Erythroblast (primary cell): Measurements from ENCODE around the gene PDE3A.

Experiments
- DNase-seq, 2 experiments: peaks; one replicate each; lab custom pipeline; 2025; lab: John Stamatoyannopoulos, UW
- GATA1 ChIP-seq: IDR thresholded peaks from 2 replicates; pipeline ENCODE4 v1.6.1; 2011; ENCODE audit warnings: low read depth, mild to moderate bottlenecking, control low read depth, low read length, moderate library complexity
- POLR2A ChIP-seq: IDR thresholded peaks from 2 replicates; pipeline ENCODE4 v1.6.1; 2011; ENCODE audit warnings: mild to moderate bottlenecking, low read length

Gene PDE3A

DNA sequence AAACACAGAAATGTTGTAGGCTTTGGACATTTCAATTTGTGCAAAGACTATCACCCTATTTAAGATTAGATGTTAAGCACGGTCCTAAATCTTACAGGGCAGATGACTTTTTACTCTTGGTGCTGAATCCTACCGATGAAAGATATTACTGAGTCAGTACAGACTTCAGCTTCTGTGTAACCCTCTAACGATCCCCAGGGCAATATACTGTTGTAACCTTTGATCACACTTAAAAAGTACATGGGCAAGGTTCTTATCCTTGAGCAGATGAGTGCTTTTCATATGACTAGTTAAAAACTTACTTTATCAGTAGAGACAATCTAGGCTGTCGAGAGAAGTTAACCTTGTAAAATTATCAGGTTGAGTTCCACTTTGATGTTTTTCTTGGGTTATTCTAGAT lies 22.5 kb downstream of the PDE3A start:
- no peak for TF ChIP-seq POLR2A
- TF ChIP-seq GATA1: no peak
- peak; percentile 65 to 86 for DNase-seq

DNA sequence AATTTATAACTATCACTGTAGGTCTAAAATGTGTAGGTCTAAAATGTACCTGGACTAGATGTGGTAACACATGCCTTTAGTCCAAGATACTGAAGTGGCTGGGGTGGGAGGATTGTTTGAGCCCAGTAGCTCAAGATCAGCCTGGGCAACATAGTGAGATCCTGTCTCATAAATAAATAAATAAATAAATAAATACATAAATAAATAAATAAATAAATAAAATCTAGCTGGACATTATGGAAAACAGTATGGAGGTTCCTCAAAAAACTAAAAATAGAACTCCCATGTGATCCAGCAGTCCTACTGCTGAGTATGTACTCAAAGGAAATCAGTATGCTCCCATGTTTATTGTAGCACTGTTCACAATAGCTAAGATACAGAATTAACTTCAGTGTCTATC lies 24.0 kb downstream of the PDE3A start:
- TF ChIP-seq POLR2A (no peak), GATA1 (no peak)
- DNase-seq: no peak

DNA sequence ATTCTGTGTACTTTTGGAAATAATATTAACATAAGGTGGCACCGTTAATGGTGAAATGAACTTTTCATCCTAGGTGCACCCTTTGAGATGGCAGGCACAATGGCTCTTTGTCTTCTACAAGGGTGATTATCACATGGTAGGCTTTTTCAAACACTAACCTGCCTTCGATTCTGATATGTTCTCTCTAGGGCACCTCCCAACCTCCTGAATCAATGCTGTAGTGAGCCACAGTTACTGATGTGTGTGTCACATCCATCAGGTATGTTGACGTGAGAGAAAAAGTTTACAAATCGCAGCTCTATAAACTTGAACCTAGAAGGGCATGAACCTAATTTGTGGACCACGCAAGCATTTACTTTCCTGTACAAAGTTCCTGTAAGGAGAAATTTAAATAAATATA lies 25.4 kb downstream of the PDE3A start:
- DNase-seq: no peak
- TF ChIP-seq GATA1 (no peak), POLR2A (no peak)

DNA sequence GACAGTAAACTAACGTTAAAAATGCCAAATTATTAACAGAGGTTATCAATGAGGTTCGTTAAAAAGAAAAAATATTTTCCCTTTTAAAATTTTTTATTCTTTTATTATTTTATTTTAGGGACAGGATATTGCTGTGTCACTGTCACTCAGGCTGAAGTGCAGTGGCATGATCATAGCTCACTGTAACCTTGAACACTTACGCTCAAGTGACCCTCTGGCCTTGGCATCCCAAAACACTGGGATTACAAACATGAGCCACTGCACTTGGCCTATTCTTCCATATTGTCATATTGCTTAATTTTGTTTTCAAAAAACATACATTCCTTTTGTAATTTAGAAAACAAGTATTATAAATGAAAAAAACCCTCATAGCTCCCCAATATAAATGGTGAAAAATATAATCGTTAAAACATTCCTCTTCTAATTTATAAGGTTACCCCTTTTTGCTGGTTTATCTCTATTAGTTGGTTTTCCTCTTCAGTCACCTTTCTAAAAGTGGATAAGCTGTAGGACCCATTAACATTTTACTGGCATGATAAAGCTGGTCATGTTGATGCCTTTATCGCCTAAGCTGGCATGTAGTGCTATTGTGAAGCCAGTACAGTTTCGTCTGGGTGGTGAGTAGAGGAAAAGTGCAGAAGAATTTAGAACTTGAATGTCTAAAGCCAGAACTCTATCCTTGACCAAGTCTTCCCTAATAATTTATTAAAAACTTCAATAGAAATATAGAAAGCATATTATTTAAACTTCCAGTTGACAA lies 27.6 kb downstream of the PDE3A start:
- no peak for DNase-seq
- no peak for TF ChIP-seq POLR2A
- TF ChIP-seq GATA1: no peak

DNA sequence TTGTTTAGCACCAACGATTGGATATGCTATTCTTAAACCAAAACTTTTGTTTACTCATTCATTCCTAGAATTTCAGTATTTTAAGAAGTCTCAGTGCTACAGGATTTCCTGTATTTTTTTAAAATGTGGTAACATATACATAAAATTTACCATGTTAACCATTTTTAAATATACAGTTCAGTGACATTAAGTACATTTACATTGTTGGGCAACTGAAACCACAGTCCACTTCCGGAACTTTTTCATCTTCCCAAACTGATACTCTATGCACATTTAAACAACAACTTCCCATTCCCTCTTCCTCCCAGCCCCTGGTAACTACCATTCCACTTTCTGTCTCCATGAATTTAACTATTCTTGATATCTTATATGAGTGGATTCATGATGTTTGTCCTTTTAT lies 30.3 kb downstream of the PDE3A start:
- peak; percentile 12 to 17 for DNase-seq
- TF ChIP-seq POLR2A (no peak), GATA1 (no peak)

DNA sequence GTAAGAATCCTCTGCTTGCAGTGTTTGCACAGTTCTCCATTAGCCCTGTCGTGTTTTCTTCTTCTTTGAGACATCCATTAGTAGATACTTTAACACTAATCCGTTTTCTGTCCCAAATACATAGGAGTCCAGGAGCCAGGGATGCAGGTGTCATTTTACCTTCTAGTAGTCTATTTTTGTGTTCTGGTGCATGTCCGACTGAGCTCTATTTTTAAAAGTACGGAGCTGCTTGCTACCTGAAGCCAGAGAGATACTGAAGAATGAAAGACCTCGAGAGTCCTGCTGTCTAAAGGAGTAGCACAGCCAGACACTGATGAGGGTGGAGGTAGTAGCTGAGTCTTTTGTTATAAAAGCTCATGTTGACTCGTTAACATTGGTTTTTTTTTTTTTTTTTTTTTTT lies 31.7 kb downstream of the PDE3A start:
- TF ChIP-seq POLR2A (no peak), GATA1 (no peak)
- DNase-seq: no peak

DNA sequence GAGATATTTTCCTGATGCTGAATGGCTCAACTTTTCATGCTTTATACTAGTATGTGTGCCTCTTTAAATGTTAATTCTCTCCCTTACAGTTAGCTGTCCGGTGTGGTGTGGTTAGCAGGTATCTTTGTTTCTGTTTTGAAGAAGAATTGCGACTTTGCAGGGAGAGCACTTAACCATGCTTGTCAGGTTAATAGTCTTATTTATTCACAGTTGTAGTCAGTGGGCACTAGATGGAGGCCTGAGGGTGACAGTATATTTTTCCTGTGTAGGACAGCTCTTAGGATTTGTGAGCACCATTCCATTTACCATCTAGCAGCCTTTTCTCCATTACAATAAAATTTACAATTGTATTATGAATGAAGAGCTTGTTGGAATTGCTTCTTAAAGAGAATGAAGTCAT lies 34.9 kb downstream of the PDE3A start:
- TF ChIP-seq GATA1 (no peak), POLR2A (no peak)
- peak; percentile 7 to 10 for DNase-seq

DNA sequence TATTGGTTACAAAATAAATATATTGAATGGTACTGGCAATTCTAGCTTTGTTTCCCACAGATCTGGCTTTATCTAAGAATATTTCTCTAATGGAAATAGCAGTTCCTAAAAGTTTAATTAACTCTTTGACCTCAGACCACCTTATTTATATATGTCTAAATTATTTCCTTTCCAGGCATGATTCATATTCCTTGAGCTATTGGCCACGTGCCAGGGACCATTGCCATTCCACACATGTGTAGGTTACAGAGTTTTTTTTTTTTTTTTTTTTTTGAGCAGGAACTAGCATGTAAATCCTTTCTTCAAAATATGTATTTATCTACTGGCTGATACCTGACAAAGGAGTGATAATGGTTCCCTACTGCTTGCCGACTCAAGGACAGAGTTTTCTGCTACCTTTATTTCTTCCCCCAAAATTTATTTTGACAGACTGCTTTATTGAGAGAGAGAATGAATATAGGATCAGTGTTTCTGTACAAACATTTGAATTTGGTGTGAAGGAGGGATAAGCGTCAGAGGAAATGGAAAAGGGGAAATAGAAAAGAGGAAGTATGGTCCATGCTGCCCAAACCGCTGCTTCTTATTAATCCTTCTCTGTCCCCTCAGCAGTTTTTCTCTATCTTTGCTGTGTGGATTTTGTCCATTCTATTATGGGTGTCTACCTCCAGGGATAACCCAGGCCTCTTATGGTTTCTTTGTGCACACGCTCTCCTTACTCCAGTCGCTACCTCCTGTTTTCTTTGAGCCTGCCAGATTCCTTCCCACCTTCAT lies 36.4 kb downstream of the PDE3A start:
- DNase-seq: peak; percentile 53 to 74
- no peak for TF ChIP-seq GATA1
- no peak for TF ChIP-seq POLR2A

DNA sequence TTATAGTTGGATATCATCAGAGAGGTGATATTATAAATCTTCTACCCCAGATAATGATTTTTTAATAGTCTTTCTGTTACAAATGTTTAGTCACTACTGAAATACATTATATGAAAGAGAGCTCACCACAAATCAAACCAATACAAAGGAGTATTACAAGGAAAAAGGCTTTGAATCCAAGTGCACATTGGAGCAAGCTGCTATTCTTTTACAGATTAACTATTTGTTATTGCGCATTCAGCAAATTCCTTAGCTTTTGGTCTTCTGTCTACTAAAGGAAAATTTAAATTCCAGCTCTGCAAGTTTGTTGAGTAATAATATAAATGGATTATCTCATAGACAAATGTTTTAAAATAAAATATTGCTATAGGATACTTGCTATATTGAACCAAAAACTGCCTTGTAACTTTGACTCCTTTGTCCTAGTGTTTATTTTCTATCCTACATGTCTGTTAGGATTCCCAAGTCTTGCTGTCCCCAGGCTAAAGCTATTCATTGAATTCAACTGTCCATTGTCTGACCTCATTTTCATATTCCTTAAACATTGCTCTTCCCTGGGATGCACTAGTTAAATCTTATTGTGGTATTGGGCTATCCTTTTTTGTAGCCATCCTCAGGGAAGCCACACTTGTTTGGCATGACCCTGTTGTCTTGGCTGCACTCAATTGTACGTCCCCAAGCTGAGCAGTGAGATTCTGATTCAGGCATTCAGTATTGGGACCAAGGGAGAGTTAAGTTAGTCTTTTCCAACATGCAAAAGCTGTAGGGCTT lies 41.5 kb downstream of the PDE3A start:
- peak in 1 of 2 experiments; percentile 38 for DNase-seq
- no peak for TF ChIP-seq GATA1
- no peak for TF ChIP-seq POLR2A

DNA sequence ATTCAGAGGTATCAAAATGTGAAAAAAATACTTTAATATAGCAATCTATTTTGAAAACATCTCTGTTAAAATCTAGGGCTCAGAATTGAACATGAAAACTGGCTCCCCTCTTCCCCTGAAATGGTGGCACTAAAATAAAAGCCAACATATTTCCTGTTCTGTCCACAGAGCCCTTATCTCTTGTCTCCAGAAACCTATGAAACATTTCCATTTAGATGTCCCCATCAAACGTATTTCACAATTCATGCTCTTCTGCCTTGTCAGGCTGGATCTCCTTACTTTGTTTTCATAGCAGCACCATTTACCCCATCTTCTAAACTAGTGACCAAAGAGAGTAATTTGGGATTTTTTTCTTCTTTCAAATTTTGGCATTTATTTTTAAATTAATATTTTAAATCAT lies 42.4 kb downstream of the PDE3A start:
- TF ChIP-seq POLR2A (no peak), GATA1 (no peak)

DNA sequence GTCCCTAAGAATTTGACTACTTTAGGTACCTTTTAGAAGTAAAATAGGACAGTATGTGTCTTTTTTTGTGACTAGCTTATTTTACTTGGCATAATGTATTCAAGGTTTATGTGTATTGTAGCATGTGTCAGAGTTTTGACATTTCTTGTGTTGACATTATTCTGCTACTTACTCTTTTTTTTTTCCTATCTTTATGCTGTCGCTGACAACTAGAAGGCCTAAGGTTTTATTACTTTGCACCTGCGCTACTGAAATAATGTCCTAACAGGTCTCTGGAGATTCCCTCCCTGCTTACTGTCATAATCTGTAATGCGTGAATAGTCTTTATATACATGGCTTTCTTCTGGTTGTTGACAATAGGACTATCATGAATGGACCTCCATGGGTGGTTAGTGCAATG lies 43.0 kb downstream of the PDE3A start:
- TF ChIP-seq POLR2A: no peak
- TF ChIP-seq GATA1: no peak
- no peak for DNase-seq

More for the DNA sequence above, 42.4 kb downstream of the PDE3A start:
- DNase-seq: peak; percentile 81 to 91

DNA sequence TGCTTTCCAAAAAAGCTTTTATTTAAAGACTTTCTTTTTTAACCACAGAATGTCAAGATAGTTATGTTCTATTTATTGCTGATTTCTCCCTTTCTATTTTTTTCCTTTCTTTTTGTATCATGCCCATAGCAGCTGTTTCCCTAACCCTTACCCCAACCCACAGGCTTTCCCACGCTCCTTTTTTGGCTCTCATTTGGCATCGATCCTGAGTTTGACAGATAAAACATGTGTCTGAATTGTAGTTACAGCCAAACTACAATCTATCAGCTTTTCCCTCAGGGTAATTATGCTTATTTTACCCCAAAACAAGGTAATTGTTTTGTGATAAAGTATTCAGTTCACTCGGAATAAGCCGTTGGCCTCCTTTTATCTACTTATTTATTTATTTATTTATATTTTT lies 46.7 kb downstream of the PDE3A start:
- TF ChIP-seq POLR2A (no peak), GATA1 (no peak)
- peak; percentile 78 to 87 for DNase-seq

DNA sequence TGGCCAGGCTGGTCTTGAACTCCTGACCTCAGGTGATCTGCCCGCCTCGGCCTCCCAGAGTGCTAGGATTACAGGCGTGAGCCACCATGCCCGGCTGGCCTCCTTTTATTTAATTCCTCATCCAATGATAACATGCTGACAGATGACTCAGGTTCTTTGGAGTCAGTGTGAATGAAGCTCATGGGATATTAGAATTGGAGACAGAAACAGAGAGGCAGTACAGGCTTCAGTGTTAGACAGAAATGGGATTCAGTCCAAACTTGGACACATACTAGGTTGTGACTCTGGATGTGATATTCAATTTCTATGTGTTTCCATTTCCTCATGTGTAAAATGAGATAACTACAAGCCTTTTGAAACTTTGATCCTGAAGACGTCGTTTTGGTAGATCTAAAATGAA lies 47.3 kb downstream of the PDE3A start:
- DNase-seq: peak; percentile 8
- TF ChIP-seq POLR2A (no peak), GATA1 (no peak)

DNA sequence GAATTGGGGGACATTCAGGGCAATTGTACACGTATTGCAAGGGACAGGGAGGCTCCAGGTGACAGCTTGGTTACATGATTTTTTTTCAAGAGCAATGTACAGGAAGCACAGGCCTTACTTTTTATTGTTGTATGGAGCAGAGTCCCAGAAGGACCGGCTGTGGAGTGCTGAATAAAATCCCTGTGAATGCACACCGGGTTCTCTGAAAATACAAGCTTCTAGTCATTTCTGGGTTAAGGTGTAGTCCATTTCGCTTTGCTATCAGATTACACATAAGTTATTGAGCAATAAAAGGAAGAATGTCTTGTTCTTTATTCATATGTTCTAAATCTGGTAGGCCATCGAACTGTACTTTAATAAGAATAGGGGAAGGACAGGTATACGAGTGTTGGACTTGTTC lies 52.2 kb downstream of the PDE3A start:
- no peak for TF ChIP-seq POLR2A
- no peak for TF ChIP-seq GATA1
- DNase-seq: no peak
